Measurements from ENCODE around the gene A2M.

- TF ChIP-seq POLR2A (IDR thresholded peaks at IDR 0.05; ENCODE audit: low read length) (no peak), GATA1 (IDR thresholded peaks at IDR 0.05; ENCODE audit: low read depth, low read length) (no peak)
Measured at GRCh38 chr12:9052610-9053009, 63.1 kb downstream of the A2M start.
